NCI-H2196 treated with DMSO at 0.1 percent for 48 hours (cell line): ENCODE results near the gene GLS.
"Not testable (repeated sequence)": the region's sequence is repeated elsewhere in the genome, so short reads cannot be mapped to it uniquely, and the experiment has no call there.

Source experiments
- DNase-seq: peaks from one replicate; lab custom pipeline; 2025; ENCODE audit not compliant: unreplicated experiment; lab: John Stamatoyannopoulos, UW

GLS gene

GRCh38 chr2:190929919-190930318 lies 49.3 kb downstream of the GLS start:
- no peak for DNase-seq

- no peak for DNase-seq
Measured at GRCh38 chr2:190930411-190930810, 49.8 kb downstream of the GLS start.

GRCh38 chr2:190932514-190932913 lies 51.9 kb downstream of the GLS start:
- no peak for DNase-seq

- no peak for DNase-seq
Measured at GRCh38 chr2:190933361-190933760, 52.7 kb downstream of the GLS start.

- no peak for DNase-seq
Measured at GRCh38 chr2:190935054-190935453, 54.4 kb downstream of the GLS start.

- no peak for DNase-seq
Measured at GRCh38 chr2:190938771-190939335, 58.2 kb downstream of the GLS start.

- DNase-seq: no peak
Measured at GRCh38 chr2:190940454-190940853, 59.8 kb downstream of the GLS start.

- no peak for DNase-seq
Measured at GRCh38 chr2:190941571-190941970, 61.0 kb downstream of the GLS start.

- no peak for DNase-seq
Measured at GRCh38 chr2:190942697-190943096, 62.1 kb downstream of the GLS start.

GRCh38 chr2:190943706-190944105 lies 63.1 kb downstream of the GLS start:
- DNase-seq: no peak

- DNase-seq: no peak
Measured at GRCh38 chr2:190947141-190947540, 66.5 kb downstream of the GLS start.

- DNase-seq: no peak
Measured at GRCh38 chr2:190947711-190948251, 67.2 kb downstream of the GLS start.

- DNase-seq: no peak
Measured at GRCh38 chr2:190948671-190949070, 68.0 kb downstream of the GLS start.

GRCh38 chr2:190950566-190950991 lies 70.0 kb downstream of the GLS start:
- DNase-seq: no peak

GRCh38 chr2:190953257-190953656 lies 72.6 kb downstream of the GLS start:
- no peak for DNase-seq

- no peak for DNase-seq
Measured at GRCh38 chr2:190959911-190960788, 79.5 kb downstream of the GLS start.

- not testable (repeated sequence) for DNase-seq
Measured at GRCh38 chr2:190961117-190961516, 80.5 kb downstream of the GLS start.

GRCh38 chr2:190961918-190962487 lies 81.4 kb downstream of the GLS start:
- DNase-seq: no peak

- no peak for DNase-seq
Measured at GRCh38 chr2:190963088-190963487, 82.5 kb downstream of the GLS start.

- no peak for DNase-seq
Measured at GRCh38 chr2:190964170-190964795, 83.7 kb downstream of the GLS start.

GRCh38 chr2:190965580-190966222 lies 85.1 kb downstream of the GLS start:
- DNase-seq: no peak
